Measurements from ENCODE around the gene NFATC2IP.

GRCh38 chr16:28982949-28983348, 32.2 kb downstream of the NFATC2IP start:
- TF ChIP-seq SUZ12 (IDR thresholded peaks at IDR 0.05; ENCODE audit: low read length): no peak
- TF ChIP-seq CTCF (IDR thresholded peaks at IDR 0.05; ENCODE audit: control extremely low read depth in 1 of 3, insufficient read depth in 1 of 3, low read depth in 1 of 3, low read length in 3 of 3): no peak
- no peak for TF ChIP-seq EP300 (IDR thresholded peaks at IDR 0.05; ENCODE audit: borderline replicate concordance in 1 of 2, low read depth in 2 of 2, low read length in 2 of 2)
- TF ChIP-seq BRCA1 (IDR thresholded peaks at IDR 0.05; ENCODE audit: low read depth, low read length): no peak
- TF ChIP-seq POLR2A (IDR thresholded peaks at IDR 0.05; ENCODE audit: control extremely low read depth in 1 of 2, low read depth in 2 of 2, low read length in 2 of 2): no peak
- no peak for TF ChIP-seq RFX5 (IDR thresholded peaks at IDR 0.05; ENCODE audit: borderline replicate concordance, low read depth, low read length)
- TF ChIP-seq CHD2 (IDR thresholded peaks at IDR 0.05; ENCODE audit: low read length): no peak

Data from H1 (cell line).